CD14-positive monocyte (primary cell): ENCODE measurements around the gene MRPS9. TPM values are rescaled to one million over a fixed set of nuclear protein-coding genes. Genes with fewer than 3 reads are reported as not detected.

Source experiments
- DNase-seq, 3 donors: peaks; one replicate each; pipeline ENCODE4 v3.0.0-alpha.2; 2011 to 2022
- H2AFZ ChIP-seq: 2 replicates; pipeline ENCODE4 v1.6.0; 2012; ENCODE audit warnings: mild to moderate bottlenecking, low read depth, low read length, inconsistent platforms; ENCODE audit not compliant: insufficient read depth, poor library complexity, severe bottlenecking
- H3K27ac ChIP-seq, 2 donors: 1 replicate in 1 of 2; 2 replicates in 1 of 2; pipeline ENCODE4 v1.5.1; 2012 to 2013; ENCODE audit warnings: low read length in 2 of 2, control low read depth in 1 of 2, inconsistent platforms in 1 of 2, low read depth in 1 of 2, mild to moderate bottlenecking in 1 of 2
- H3K27me3 ChIP-seq, 2 donors: one replicate each; pipeline versions ENCODE4 v1.6.0 to v1.6.1; 2011 to 2013; ENCODE audit warnings: low read length in 2 of 2; ENCODE audit not compliant: control insufficient read depth in 2 of 2, insufficient read depth in 2 of 2
- H3K36me3 ChIP-seq, 2 donors: replicated peaks in 1 of 2; 1 replicate in 1 of 2; 2 replicates in 1 of 2; pipeline versions ENCODE4 v1.5.1 to v1.6.1; 2012 to 2013; ENCODE audit warnings: low read length in 2 of 2, control low read depth in 1 of 2, inconsistent platforms in 1 of 2, mild to moderate bottlenecking in 1 of 2; ENCODE audit not compliant: insufficient read depth in 2 of 2, control insufficient read depth in 1 of 2
- H3K4me1 ChIP-seq, 2 donors: 1 replicate in 1 of 2; 2 replicates in 1 of 2; pipeline versions ENCODE4 v1.5.1 to v1.6.1; 2012 to 2013; ENCODE audit warnings: low read length in 2 of 2, control low read depth in 1 of 2, inconsistent platforms in 1 of 2, mild to moderate bottlenecking in 1 of 2, moderate library complexity in 1 of 2; ENCODE audit not compliant: insufficient read depth in 2 of 2, control insufficient read depth in 1 of 2
- H3K4me2 ChIP-seq: replicated peaks from 2 replicates; pipeline ENCODE3; 2012; ENCODE audit warnings: low read length, moderate library complexity, mild to moderate bottlenecking; ENCODE audit not compliant: poor library complexity, severe bottlenecking; ENCODE audit errors: extremely low read depth
- H3K4me3 ChIP-seq, 3 experiments: fragments of 200-600 bp in 1 of 3; sonication (generic) in 1 of 3; replicated peaks in 1 of 3; 1 replicate in 2 of 3; 2 replicates in 1 of 3; pipeline ENCODE4 v1.5.1; 2011 to 2013; ENCODE audit warnings: low read length in 3 of 3, mild to moderate bottlenecking in 3 of 3, control low read depth in 2 of 3, low read depth in 2 of 3, inconsistent platforms in 1 of 3, moderate library complexity in 1 of 3
- H3K79me2 ChIP-seq: 2 replicates; pipeline ENCODE4 v1.6.0; 2012; ENCODE audit warnings: mild to moderate bottlenecking, control low read depth, inconsistent platforms, low read length, moderate library complexity; ENCODE audit not compliant: insufficient read depth
- H3K9ac ChIP-seq: 2 replicates; pipeline ENCODE4 v1.6.0; 2017; ENCODE audit warnings: low read length, mild to moderate bottlenecking; ENCODE audit not compliant: insufficient read depth, poor library complexity, severe bottlenecking
- H3K9me3 ChIP-seq, 2 donors: replicated peaks in 1 of 2; 1 replicate in 1 of 2; 2 replicates in 1 of 2; pipeline versions ENCODE4 v1.5.1 to v1.6.1; 2012 to 2013; ENCODE audit warnings: low read length in 2 of 2, control low read depth in 1 of 2; ENCODE audit not compliant: control insufficient read depth in 1 of 2, insufficient read depth in 1 of 2
- H4K20me1 ChIP-seq: 2 replicates; pipeline ENCODE4 v1.6.0; 2012; ENCODE audit warnings: mild to moderate bottlenecking, low read length, control low read depth, moderate library complexity; ENCODE audit not compliant: insufficient read depth
- H3K27ac Mint-ChIP-seq, 7 donors: one replicate each; pipeline ENCODE4 v1.8.0; 2020; ENCODE audit warnings: mild to moderate bottlenecking in 7 of 7, mixed read lengths in 7 of 7, moderate library complexity in 6 of 7, inconsistent platforms in 2 of 7
- H3K27me3 Mint-ChIP-seq, 3 donors: one replicate each; pipeline ENCODE4 v1.8.0; 2021 to 2022; ENCODE audit warnings: low read depth in 3 of 3, mild to moderate bottlenecking in 3 of 3, mixed read lengths in 3 of 3, moderate library complexity in 3 of 3, inconsistent platforms in 1 of 3
- H3K36me3 Mint-ChIP-seq, 2 donors: one replicate each; pipeline ENCODE4 v1.8.0; 2020; ENCODE audit warnings: mixed read lengths in 2 of 2, inconsistent platforms in 1 of 2, mild to moderate bottlenecking in 1 of 2
- H3K4me1 Mint-ChIP-seq: one replicate; pipeline ENCODE4 v1.8.0; 2020; ENCODE audit warnings: mild to moderate bottlenecking, mixed read lengths
- H3K4me3 Mint-ChIP-seq, 2 donors: one replicate each; pipeline ENCODE4 v1.8.0; 2020; ENCODE audit warnings: mild to moderate bottlenecking in 2 of 2, mixed read lengths in 2 of 2, moderate library complexity in 1 of 2
- H3K9me3 Mint-ChIP-seq, 7 donors: one replicate each; pipeline ENCODE4 v1.8.0; 2020 to 2022; ENCODE audit warnings: mixed read lengths in 7 of 7, mild to moderate bottlenecking in 6 of 7, moderate library complexity in 6 of 7, inconsistent platforms in 2 of 7
- WGBS: methylation state at CpG from one replicate; pipeline ENCODE4 v1.1.5; 2013; ENCODE audit warnings: missing lambda C conversion rate; ENCODE audit not compliant: insufficient coverage; 5-methylcytosine and 5-hydroxymethylcytosine counted together
- intact Hi-C, 2 donors: fragments of 100-400 bp; cut with micrococcal nuclease; formaldehyde crosslinking; loops; one replicate each; pipeline versions ENCODE4 v1.15.0 to v1.15.1; 2023
- polyA plus RNA-seq, 3 donors: library from polyadenylated mRNA; depleted of rRNA in 1 of 3; unstranded in 2 of 3; stranded (reverse) in 1 of 3; fragments of 300-500 nt in 2 of 3; fragments of >200 nt in 1 of 3; fragmentation: Illumina TruSeq in 2 of 3; gene quantifications; 1 replicate in 2 of 3; 2 replicates in 1 of 3; pipeline ENCODE4 v1.2.3, GENCODE V29; 2012 to 2021
- TF ChIP-seq, protein P1 (sequence below): fragments of 200-600 bp; IDR thresholded peaks from one replicate; pipeline ENCODE4 v1.8.0; 2022; ENCODE audit warnings: antibody characterized with exemption, mild to moderate bottlenecking

MRPS9 gene
- polyA plus RNA-seq, 3 donors = 9.9 to 12.5 (median 11.6) TPM

- Histone ChIP-seq H4K20me1 (no peaks in the 10 kb centered on the region), H3K27me3 (no peaks in the 10 kb centered on the region), H3K9me3 (no peaks in the 10 kb centered on the region), H3K4me1 (peaks cover 12 to 16% of the 10 kb centered on the region in 2 donors), H3K79me2 (peaks cover 11% of the 10 kb centered on the region), H3K36me3 (no peaks in the 10 kb centered on the region), H3K4me2 (no peak overlapping the region), H3K4me3 (no peak overlapping the region), H3K27ac (no peak overlapping the region), H2AFZ (no peak overlapping the region), H3K9ac (no peak overlapping the region)
- intact Hi-C loops = no loop called here
- Mint-ChIP-seq H3K9me3 (peaks cover 0 to 6% (median 0%) of the 10 kb centered on the region in 7 donors), H3K4me1 (peaks cover 16% of the 10 kb centered on the region), H3K4me3 (no peak overlapping the region), H3K27me3 (peaks cover 2 to 12% (median 3%) of the 10 kb centered on the region in 3 donors), H3K36me3 (no peaks in the 10 kb centered on the region), H3K27ac (no peak overlapping the region)
- DNase-seq = no peak
- 100% methylated on average over 1 of the region's 1 CpG for WGBS
- TF ChIP-seq, protein P1, sequence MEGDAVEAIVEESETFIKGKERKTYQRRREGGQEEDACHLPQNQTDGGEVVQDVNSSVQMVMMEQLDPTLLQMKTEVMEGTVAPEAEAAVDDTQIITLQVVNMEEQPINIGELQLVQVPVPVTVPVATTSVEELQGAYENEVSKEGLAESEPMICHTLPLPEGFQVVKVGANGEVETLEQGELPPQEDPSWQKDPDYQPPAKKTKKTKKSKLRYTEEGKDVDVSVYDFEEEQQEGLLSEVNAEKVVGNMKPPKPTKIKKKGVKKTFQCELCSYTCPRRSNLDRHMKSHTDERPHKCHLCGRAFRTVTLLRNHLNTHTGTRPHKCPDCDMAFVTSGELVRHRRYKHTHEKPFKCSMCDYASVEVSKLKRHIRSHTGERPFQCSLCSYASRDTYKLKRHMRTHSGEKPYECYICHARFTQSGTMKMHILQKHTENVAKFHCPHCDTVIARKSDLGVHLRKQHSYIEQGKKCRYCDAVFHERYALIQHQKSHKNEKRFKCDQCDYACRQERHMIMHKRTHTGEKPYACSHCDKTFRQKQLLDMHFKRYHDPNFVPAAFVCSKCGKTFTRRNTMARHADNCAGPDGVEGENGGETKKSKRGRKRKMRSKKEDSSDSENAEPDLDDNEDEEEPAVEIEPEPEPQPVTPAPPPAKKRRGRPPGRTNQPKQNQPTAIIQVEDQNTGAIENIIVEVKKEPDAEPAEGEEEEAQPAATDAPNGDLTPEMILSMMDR = no peak
Observed at GRCh38 chr2:105034170-105034569, 3.7 kb upstream of the MRPS9 start.

DNA sequence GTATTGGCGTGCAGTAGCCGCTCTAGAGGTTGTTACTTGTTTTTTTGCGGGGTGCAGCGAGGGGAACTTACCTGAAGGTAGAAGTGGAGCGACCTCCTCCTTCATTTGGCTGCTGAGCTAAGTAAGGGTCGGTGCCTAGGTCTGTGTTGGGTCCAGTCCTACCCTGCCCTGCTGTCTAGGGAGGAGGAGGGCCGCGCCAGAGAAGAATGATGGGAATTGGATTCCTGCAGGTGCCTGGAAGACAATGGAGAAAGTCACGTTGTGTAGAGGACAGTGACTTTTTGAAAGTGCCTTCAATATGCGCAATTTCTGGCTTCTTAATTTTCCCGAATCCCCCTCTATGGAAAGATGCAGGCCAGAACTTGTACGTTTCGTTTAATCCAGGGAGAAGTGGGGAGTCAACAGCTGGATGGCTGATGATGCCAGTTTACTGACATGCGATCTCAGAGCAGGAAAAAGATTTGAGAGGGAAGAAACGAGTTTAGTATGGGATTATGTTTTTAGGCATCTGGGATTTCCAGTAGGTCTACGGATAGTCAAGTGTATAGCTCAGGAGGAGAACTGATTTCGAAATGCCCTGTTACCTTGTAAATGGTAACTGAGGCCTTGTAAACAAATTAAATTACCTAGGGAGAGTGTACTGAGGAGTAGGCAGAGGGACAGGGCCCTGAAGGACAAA, 653 bp downstream of the MRPS9 start:
- H3K4me3 Mint-ChIP-seq = peak overlapping the region; percentile 99 to 100
- Histone ChIP-seq H3K79me2 (peaks cover 23% of the 10 kb centered on the region), H4K20me1 (no peaks in the 10 kb centered on the region), H2AFZ (peak overlapping the region; percentile 98), H3K9ac (peak overlapping the region; percentile 88), H3K4me1 (peaks cover 12 to 16% of the 10 kb centered on the region in 2 donors), H3K36me3 (no peaks in the 10 kb centered on the region), H3K27me3 (no peaks in the 10 kb centered on the region), H3K27ac (peak overlapping the region; percentile 36 to 78), H3K9me3 (no peaks in the 10 kb centered on the region), H3K4me3 (peak overlapping the region; percentile 64 to 94 (median 81)), H3K4me2 (peak overlapping the region; percentile 80)
- TF ChIP-seq, protein P1 = no peak
- H3K27ac Mint-ChIP-seq = peak overlapping the region; percentile 38 to 94 (median 89)
- peaks cover 22% of the 10 kb centered on the region for H3K4me1 Mint-ChIP-seq
- WGBS = 14% methylated on average over 15 of the region's 17 CpGs
- no peak for DNase-seq
- peaks cover under 1 to 10% (median 2%) of the 10 kb centered on the region in 3 donors for H3K27me3 Mint-ChIP-seq
- H3K9me3 Mint-ChIP-seq = peaks cover 0 to 2% (median 0%) of the 10 kb centered on the region in 7 donors
- H3K36me3 Mint-ChIP-seq = peaks cover 0 to 3% of the 10 kb centered on the region in 2 donors
- intact Hi-C loops = no loop called here
